GM21423 (cell line): Measurements from ENCODE around the gene EPS8.
A peak's percentile ranks its signal among the peaks of the same experiment; 100 is the strongest.

ENCODE experiments used
- ATAC-seq: cut with Tn5 transposase; IDR thresholded peaks from one replicate; pipeline ENCODE4 v1.9.1; 2021; ENCODE audit warnings: mild to moderate bottlenecking, moderate library complexity; ENCODE audit not compliant: unreplicated experiment

Gene EPS8

GRCh38 chr12:15720295-15720694 is 68.9 kb downstream of the EPS8 start:
- ATAC-seq = no peak

DNA sequence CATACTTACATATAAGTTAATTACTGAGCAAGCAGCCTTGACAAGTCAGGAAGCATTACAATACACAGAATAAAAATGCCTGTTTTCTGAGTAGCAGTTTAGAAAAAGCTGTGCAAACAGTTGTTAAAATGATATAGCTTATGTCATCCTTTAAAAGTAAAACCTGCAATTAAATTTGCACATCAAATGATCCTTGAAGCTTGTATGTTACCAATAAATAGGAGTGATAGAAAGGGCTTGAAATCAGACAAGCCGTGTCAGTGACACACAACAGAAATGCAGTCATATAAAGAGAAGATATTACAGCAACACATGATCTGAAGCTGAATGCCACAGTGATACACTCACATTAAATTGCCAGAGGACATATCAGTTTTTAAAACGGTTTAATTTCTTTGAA is 70.0 kb downstream of the EPS8 start:
- no peak for ATAC-seq

GRCh38 chr12:15717940-15718567 is 71.1 kb downstream of the EPS8 start:
- ATAC-seq = no peak

- no peak for ATAC-seq
Observed at GRCh38 chr12:15716581-15716980, 72.6 kb downstream of the EPS8 start.

DNA sequence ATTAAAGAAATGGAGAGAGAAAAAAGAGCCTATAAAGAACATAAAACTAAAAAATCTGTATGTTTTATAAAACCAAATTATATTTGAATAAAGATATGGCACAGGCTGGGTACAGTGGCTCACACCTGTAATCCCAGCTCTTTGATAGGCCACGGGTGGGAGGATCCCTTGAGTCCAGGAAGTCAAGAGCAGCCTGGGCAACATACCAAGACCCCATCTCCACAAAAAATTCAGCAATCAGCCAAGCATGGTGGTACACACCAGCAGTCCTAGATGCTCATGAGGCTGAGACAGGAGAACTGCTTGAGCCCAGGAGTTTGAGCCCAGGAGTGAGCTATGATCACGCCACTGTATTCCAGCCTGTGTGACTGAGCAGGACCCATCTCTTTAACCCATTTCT is 74.9 kb downstream of the EPS8 start:
- ATAC-seq = no peak

- no peak for ATAC-seq
Observed at GRCh38 chr12:15712823-15713660, 76.1 kb downstream of the EPS8 start.

DNA sequence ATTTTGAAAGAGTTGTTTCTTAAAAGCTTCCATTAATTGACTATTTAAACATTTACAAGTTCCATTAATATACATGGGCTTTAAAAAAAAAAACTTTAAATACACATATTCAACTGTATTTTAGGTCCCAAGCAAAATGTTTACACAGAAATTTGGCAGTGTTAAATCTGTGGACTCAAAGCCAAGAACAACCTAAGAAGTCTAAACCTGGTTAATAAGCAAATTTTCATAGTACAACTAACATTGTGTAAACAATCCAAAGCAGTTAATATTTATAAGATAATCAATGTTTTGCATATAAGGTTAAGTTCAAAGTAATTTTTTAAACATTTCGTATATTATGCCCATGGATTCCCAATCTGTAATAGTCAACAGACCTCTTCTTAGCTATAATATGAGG is 77.0 kb downstream of the EPS8 start:
- no peak for ATAC-seq

- no peak for ATAC-seq
Observed at GRCh38 chr12:15710860-15711510, 78.2 kb downstream of the EPS8 start.

- no peak for ATAC-seq
Observed at GRCh38 chr12:15709551-15709950, 79.6 kb downstream of the EPS8 start.

DNA sequence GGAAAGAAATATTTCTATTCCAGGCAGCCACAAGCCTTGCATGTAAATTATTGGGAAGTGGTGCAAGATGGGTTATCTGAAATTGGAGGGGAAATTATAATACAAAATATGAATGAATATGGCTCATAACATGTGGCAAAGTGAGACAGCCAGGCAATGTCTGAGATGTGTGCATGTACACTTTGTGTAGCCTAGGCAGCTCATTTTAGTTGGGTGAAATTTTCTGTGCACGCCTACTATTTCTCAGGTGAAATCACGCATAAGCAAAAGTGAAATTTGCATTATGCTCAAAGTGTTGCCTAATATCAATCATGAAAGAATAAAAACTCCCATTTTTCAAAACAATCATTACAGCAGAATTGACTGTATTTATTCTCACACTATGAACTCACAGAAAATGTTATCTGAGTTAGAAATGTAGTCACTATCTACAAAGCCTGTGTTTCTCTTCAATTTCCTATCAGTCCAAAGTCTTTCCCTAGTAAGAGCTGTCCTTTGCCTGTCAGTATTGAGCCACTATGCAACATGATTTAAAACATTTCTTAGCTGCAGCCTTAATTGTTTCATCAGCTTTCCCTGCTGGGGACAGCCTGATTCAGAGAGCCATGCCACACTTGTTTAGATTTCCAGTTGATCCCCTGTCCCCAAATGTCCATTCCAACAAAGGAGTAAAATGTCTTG is 80.7 kb downstream of the EPS8 start:
- no peak for ATAC-seq

DNA sequence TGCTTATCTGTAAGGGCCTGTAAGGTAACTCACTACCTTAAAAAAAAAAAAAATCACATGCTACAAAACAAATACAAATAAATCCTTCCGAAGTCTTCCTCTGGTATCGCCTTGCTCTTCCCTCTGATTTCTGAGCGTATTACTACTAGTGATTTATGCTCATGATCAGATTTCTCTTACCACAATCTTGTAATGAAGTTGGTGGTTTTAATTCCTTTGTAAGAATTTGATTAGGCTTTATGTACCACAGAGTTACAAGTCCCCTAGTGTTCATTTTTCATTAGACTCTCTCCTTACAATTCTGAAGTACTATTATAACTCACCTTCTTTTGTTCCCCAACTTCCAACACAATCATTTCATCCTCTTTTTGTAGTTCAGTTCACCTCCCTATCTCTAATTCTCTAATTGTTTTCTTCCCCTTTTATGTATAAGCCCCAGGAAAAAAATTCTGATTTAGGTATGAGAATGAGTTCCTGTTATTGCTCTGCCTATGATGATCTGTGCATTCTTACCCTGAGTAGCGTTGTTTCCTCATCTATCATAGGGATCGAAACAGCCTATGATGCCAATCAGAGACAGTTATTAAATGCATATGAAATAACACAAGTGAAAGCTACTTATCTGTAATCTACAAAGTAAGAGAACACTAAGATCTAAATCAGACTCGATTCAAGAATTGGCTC is 81.5 kb downstream of the EPS8 start:
- ATAC-seq = no peak

DNA sequence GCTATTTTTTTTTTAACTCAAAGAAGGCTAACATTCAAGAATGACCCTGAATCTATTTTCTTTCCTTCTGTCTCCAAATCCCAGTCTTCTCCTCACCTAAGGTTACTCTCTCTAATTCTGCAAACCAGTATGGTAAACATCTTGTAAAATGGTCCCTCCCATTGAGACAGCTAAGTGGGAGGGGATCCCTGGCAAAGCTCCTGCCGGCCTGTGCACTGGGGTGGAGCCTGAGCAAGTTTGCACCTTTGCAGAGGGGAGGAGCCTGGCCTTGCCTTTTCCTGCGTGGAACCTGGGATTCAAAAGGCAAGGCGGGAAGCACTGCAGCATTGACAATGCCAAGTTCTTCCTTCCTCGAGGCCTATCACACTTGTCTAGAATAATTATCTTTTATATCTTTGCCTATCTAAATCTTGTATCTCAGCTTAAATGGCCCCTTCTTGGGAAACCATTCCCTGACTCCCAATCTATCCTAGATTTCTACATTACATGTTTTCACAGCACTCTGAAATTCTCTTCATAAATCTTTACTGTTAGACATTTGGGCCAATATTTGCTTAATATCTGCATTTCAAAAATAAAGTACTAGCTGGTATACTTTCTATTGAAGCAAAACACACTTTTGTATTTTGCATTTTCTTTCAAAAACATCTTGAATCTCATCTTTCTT is 83.0 kb downstream of the EPS8 start:
- no peak for ATAC-seq

- ATAC-seq = no peak
Observed at GRCh38 chr12:15705606-15706005, 83.6 kb downstream of the EPS8 start.

DNA sequence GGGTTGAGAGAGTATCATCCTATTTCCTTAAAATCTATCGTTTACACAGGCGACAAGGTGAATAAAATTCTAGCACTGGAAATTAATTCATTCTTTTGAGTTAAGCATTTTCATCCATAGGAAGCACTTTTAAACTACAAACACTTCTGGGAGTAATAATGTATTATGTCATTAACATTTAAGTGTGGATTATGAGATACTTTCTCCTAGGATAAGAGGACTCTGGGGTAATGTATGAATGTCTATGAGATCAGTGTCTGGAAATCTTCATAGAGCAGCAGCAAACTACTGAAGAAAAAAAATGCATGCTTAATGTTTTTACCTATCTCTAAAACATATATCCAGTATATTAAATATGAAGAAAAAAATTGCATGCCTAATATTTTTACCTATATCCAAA is 86.9 kb downstream of the EPS8 start:
- no peak for ATAC-seq

DNA sequence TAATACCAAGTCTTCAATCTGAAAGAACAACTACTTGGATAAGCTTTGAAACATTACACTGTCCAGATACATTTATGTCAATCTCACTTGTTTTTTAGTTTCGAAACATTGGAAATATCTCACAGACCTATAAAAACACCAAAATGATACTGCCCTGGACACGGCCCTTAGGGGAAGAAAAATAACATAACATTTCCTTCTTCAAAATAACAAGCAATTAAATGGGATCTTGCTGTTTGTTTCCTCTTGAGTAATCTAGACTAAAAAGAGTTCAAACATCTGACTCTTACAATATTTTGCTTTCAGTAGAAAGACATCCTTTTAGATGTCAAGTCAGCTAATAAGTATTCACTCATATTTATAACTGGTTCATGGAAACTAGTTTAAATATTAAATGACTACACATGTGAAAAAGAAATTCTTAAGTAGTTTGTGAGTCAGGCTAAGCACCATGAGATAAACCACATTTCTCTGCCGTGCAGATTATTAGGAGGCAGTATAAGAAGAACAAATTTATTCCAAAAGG is 87.5 kb downstream of the EPS8 start:
- no peak for ATAC-seq

DNA sequence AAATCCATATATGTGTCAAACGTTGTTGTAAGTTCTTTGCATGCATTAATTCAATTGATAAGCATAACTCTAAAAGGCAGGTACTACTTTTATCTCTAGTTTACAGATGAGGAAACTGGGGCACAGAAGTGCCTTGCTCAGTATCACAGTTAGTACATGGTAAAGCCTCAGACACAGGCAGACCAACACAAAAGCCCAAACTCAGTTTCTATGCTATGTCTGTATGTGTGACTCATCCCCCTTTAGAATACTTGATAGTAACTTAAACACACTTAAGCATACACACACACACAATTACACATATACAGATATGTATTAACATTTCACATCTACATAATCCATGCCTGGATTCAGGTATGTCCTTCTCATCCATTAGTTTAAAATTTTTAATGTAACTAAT is 88.0 kb downstream of the EPS8 start:
- ATAC-seq = peak; percentile 54

DNA sequence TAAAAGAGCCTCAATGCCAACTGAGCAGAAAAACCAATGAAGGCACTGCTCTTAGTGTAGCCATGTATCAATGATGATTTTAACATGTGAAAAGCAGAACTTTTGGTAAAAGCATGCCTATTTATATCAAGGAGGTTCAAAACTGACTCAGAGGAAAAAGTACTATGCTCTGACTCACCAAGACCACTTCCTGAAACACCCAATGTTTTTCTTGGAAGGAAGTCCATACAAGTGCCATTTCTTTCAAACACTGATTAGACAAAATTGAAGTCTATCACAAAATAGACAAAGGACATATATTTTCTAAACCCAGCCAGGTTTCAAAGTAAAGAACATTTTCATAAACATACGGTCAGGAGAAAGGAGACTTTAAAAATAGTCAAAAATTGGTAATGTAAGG is 88.6 kb downstream of the EPS8 start:
- peak; percentile 50 for ATAC-seq

DNA sequence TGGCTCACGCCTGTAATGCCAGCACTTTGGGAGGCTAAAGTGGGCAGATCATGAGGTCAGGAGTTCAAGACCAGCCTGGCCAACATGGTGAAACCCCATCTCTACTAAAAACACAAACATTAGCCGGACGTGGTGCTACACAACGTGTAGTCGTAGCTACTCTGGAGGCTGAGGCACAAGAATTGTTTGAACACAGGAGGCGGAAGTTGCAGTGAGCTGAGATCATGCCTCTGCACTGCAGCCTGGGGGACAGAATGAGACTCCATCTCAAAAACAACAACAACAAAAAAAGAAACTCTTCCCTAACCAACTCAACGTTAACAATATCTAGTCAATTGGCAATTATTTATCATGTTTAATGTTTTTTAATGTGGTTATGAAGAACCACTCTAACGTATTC is 89.3 kb downstream of the EPS8 start:
- ATAC-seq = no peak

DNA sequence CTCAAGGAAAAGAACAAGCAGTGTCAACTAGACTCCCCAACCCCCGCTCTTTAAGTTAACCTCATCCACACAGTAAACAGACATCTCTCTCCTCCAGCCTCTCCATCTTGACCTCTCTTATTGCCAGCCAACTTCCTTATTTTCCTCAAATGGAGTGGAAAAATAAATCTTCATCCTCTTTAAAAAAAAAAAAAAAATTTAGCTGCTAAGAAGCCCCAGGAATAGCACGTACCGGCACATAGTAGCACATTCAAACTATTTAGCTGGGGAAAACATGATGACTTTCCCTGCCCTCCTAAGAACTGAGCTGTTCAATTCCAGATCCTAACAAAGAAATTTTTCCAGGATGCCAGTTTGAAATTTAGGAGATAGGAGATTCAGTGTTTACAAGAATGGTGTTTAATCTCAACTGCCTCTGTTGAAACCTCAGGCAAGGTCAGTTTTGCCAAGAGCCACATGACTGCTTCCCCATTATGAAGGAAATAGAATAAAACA is 90.8 kb downstream of the EPS8 start:
- no peak for ATAC-seq

DNA sequence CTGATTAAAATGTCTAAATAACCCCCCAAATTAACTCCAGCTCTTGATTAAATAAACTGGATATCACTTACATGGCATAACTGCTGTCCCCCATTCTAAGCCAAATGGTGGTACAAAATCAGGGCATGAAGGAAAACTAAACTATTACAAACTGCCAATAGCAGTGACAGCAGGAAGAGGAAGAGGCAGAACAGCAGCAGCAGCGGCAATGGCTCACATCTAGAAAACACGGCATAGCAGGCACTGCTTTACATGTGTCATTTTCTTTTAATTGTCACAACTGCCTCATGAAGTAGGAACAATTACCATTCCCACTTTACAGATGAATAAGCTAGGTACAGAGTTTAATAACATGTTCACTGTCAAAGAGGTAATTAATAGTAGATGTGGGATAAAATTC is 92.0 kb downstream of the EPS8 start:
- ATAC-seq = no peak
